HG02884 (cell line): ENCODE data around the gene FAHD1.

Experiments
- ATAC-seq: cut with Tn5 transposase; IDR thresholded peaks from one replicate; pipeline ENCODE4 v1.9.1; 2021; ENCODE audit warnings: mild to moderate bottlenecking, moderate library complexity; ENCODE audit not compliant: unreplicated experiment

Gene FAHD1

DNA sequence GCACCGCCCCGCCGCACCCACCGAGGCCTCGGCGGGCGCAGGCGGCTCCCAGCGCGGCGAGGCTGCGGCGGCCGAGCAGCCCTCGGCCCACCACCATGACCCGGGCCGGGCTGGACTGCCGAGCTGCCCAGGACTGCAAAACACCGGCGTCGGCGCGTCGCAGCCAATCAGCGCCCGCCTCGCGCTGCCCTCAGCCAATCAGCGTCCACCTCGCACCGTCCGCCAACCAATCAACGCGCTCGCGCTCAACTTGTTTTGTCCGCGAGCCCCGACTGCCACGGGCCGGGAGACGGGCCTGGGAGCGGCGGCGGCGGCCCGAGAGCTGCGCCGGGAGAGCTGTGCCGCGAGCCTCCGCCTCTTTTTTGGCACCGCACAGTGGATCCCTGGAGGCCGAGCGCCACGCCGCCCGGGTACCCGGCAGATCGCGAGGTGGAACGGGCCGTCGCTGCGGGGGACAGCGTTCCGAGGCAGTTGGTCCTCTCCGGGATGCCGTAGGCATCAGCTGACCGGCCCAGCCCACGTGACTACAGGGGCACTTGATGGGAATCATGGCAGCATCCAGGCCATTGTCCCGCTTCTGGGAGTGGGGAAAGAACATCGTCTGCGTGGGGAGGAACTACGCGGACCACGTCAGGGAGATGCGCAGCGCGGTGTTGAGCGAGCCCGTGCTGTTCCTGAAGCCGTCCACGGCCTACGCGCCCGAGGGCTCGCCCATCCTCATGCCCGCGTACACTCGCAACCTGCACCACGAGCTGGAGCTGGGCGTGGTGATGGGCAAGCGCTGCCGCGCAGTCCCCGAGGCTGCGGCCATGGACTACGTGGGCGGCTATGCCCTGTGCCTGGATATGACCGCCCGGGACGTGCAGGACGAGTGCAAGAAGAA, at the start of gene FAHD1, which contains the start of gene HAGH:
FAHD1 (plus strand) TSS at position 516 of the 883 bp plus-strand sequence; CDS start at position 549, 33 bp downstream.
HAGH (minus strand) TSS at position 135 of the 883 bp plus-strand sequence; CDS start at position 97, 38 bp downstream.
- ATAC-seq = peak; percentile 82

DNA sequence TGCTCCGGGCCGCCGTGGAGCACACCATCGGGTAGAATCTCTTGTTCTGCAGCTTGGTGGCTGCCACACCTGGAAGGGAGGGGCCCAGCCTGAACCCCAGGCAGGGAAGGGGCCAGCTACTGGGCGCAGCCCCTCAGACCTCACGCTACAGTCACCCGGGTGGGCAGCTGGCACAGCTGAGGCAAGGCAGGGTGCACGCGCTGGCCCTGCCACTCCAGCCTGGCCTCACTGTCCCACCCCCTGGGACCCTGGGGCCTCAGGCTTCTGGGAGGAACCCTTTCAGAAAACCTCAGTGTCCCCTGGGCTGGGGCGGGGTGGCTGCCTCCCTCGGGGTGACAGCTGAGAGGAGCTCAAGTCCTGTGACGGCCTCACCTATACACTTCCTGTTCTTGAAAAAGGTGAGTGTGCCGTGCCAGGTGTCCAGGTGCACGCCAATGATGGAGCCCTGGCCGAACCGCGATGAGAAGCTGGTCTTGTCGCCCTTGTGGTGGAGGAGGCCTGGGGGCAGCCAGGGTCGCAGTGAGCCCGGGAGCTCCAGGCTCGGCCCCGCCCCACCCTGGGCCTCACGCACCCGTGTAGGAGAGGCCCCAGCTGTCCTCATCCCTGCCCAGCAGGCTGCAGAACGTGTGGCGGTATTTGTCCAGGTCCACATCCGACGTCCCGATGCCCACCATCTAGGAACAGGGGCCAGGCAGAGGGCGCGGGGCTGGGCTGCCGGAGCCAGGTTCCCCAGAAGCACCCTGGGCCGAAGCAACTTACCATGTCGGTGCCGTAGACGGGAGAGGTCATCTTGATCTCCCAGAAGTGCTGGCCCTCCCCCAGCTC, 49.4 kb upstream of the FAHD1 start:
- ATAC-seq = no peak

DNA sequence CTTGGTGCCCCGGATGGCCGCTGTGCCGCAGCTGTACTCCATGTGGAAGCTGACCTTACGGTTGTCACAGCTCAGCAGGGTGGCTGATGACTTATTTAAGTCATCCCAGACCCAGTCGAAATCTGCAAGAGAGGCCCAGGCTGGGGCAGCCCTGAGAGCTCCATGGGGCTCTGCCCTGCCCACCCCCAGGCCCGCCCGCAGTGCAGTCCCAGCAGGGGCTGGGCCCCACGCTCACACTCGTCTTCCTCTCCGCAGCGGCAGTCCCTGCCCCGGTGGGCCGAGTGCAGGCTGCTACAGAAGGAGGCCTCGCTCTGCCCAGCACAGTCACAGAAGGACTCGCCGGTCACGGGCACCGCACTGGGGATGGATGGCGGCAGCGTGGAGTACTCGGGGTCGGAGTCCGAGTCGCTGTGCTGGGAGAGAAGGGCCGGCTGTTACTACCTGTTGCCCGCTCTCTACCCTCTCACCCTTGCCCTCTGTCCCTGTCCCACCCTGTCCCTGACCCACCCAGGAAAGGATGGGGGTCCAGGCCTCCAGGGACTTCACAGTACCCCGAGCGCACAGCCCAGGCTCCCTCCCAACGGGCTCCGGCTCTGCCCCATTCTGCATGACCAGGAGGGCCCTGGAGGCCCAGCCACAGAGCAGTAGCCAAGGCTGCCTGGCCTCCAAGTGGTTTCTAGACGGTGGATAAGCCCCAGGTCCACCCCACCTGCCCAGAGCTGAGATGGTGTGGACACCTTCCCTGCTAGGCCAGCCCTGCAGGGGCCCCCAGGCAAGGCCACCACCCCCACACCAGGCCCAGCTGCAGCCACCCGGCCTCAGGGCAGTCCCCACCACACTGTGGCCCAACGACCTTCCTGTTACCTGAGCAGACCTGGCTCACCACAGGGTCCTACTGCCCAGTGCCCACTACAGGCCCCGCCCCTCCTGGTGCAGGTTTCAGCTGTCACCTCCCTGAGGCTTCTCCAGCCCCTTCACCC, 48.5 kb upstream of the FAHD1 start:
- no peak for ATAC-seq

DNA sequence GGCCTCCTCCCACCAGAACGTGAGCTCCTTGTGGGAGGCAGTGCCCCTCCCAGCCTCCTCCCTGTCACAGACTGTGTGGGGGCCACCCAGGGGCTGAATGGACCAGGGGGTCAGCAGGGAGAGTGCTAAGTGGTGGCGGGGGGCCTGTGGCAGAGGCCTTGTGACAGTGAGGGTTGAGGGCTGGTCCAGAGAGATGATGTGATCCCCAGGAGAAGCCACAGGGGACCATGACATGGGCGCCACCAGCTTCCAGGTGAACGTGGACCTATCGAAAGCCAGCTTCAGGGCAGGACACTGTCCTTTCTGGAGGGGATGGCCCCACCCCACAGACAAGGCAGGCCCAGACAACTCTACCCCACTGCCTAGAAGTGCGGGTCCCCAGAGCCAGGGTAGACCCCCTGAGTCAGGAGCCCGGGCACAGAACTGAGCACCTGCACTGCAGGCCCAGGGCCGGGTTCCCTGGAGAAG, 47.7 kb upstream of the FAHD1 start:
- ATAC-seq = no peak

DNA sequence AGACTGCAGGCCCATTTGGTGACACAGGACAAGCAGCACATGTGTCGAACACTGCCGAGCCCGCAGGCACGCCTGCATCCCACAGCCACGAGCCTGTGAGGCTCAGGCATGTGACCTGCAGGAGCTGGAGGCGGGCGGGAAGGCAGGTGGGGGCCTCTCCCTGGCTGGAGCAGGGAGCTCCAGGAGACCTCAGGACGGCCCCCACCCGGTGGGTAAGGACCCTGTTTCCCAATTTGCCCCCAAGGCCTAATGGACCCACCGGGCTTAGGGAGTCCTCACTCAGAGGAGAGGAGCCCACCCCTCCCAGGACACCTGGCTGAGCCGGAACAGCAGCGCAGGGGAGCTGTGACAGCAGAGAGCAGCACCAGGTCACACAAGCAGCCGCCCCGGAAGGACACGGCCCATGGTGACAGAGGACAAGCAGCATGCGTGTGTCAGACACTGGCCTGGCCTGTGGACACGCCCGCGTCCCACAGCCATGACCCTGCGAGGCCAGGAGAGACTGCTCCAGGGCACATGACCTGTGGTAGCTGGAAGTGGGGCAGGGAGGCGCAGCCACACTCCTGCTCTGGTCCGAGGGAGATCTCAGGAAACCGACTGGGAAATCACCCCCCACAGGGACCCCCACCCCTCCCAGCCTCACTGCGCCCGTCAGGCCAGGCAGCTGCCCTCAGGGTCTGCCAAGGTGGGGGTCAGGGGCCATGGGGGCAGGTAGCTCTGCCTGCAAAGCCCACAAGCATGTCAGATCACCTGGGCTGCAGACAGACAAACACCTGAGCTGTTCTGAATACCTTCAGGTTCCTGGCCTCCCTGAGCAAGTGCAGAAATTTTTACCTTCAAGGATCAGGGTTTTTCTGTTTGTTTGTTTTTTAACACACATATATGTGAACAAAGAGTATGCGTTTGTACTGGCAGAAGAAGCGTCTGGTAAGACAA, 47.0 kb upstream of the FAHD1 start:
- ATAC-seq = no peak

DNA sequence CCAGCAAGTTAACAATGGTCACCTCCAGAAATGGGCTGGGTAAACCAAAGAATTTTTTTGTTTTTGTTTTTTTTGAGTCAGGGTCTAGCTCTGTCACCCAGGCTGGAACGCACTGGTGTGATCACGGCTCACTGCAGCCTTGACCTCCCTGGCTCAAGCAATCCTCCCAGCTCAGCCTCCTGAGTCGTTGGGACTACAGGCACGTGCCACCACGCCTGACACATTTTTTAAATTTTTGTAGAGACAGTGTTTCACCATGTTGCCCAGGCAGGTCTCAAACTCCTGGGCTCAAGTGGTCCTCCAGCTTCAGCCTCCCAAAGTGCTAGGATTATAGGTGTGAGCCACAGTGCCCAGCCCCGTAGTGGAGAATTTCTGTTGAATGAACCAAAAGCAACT, 46.3 kb upstream of the FAHD1 start:
- no peak for ATAC-seq

DNA sequence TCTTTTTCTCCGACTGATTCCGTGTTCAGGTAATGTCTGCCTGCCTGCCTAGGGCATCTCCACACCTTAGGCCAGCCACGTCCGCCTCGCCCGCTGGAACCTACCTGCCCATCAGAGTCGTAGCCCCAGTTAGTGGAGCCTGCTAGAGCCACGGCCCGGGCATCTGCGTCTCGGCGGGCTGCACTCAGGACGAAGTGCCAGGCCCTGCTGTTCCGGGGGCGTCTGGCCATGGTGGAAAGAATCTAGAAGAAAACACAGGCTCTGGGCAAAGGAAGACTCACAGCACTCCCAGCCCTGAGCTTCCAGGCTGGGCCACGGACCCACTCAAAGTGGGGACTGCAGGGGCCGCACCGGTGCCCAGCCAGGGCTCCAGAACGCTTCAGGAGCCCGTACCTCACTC, 45.8 kb upstream of the FAHD1 start:
- ATAC-seq = no peak

DNA sequence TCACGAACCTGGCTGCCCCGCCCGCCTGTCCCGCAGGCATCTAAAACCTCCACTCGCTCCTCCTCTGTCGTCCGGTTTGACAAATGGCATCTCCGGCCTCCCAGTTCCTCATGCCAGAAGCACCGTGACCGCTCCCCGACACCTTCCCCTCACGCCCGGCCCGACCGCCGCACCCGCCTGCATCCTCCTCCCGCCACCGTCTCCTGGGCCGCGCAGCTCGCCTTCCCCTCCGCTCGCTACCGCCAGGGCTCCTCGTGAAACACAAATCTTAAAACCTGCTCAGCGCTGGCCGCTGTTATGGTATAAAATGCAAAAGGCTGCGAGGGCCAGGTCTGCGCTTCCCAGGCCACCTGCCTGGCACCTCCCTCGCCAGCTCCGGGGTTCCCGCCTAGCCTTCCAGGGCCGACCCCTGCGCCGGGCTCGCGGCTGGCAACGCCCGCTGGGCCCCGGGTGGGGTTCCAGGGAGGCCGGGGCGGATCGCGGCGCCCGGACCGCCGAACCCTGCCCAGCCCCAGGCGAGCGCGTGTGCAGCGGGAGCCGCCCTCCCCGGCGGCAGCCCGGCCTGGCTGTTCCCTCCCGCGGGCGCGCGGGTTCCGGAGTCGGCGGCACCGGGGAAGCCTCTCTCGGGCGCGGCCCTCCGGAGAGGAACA, 45.1 kb upstream of the FAHD1 start:
- peak; percentile 3 for ATAC-seq

DNA sequence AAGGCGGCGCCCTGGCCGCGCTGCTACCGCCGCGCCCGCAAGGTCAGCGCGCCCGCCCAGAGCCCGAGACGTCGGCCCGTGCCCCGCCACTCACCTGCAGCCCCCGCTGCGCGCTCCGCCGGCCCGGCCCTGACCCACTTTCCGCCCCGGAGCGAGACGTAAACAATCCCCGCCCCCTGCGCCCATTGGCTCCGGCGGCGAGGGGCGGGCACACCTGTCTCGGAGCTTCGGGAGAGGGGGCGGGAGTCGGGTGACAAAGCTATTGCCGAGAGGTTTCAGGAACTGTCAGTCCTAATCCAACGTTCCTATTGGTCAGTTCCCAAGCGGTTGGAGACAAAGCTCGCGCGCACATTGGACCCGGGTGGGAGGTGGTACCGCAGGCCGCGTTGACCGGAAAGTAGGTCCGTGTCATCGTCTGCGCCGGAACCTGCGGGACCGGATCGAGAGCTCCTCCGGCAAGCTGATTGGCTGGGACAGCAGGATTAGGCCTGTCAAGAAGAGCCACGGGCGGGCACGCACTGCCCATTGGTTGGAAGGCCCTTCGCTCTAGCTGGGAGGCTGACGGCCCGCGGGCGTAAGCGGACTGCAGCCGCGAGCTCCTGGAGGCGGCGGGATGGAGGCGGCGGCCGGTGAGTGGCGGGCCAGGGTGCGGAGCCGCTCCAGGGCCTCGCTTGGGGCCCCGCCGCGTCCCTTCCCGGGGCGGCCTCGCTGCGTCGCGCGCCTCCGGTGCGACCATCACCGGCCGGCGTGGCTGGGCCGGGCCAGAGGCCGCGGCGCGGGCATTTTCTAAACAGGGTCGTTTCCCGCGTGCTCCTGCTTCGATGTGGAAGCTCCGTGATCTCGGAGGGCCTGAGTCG, 44.4 kb upstream of the FAHD1 start, which contains the start of the genes NUBP2 and SPSB3:
NUBP2 (plus strand) TSS at position 553 of the 857 bp plus-strand sequence; CDS start at position 614, 61 bp downstream.
SPSB3 (minus strand) TSS at position 164 of the 857 bp plus-strand sequence. CDS start 1,088 bp downstream, outside the sequence.
- peak; percentile 78 for ATAC-seq

DNA sequence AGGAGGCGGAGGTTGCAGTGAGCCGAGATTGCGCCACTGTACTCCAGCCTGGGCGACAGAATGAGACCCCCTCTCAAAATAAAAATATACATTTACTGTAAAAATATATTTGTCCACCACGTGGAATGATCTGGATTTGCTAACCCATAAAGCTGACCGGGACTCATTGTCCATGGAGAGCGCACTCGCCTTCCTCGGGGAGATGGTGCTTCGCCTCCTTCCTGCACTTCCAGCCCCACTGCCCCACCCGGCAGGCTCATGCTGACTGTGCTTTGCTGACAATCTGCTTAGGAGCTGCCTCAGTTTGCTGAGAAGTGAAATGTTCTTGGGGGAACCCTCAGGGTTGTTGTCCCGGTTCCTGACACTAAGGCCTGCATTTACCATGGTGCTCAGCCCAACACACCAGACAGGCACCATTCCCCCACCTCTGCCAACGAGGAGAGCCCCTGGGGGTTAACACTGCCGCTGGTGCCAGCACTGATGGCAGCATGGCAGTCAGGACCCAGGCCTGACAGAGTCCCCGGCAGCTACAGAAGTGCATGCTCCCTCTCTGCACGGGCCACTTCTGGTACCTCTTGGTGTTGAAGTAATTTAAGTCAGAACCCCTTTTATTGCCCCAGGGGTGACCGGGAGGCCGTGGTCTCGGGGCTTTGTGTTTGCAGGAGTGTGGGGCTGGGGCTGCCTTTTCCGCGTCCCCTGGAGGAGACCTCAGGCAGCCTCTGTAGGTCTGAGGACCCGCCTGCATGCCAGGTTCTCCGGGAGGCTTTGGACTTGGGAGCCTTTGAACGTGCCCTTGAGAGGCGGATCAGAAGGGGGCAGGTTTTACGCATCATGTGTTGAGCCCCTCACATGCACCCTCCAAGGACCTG, 41.8 kb upstream of the FAHD1 start:
- no peak for ATAC-seq

DNA sequence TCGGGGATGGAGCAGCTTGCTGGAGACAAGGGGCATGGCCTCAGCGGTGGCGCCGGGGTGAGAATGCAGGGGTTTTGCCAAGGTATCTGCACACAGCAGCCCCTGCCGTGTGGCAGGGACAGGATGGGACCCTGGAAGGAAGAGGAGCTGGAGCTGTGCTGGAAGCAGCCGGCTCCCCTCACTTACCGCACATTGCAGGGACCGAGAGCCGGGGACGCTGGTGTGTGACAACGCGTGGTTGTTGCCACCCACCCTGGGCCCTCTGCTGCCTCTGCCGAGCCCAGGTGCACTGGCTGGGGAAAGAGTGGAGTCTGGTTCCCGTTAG, 41.2 kb upstream of the FAHD1 start:
- ATAC-seq = no peak

DNA sequence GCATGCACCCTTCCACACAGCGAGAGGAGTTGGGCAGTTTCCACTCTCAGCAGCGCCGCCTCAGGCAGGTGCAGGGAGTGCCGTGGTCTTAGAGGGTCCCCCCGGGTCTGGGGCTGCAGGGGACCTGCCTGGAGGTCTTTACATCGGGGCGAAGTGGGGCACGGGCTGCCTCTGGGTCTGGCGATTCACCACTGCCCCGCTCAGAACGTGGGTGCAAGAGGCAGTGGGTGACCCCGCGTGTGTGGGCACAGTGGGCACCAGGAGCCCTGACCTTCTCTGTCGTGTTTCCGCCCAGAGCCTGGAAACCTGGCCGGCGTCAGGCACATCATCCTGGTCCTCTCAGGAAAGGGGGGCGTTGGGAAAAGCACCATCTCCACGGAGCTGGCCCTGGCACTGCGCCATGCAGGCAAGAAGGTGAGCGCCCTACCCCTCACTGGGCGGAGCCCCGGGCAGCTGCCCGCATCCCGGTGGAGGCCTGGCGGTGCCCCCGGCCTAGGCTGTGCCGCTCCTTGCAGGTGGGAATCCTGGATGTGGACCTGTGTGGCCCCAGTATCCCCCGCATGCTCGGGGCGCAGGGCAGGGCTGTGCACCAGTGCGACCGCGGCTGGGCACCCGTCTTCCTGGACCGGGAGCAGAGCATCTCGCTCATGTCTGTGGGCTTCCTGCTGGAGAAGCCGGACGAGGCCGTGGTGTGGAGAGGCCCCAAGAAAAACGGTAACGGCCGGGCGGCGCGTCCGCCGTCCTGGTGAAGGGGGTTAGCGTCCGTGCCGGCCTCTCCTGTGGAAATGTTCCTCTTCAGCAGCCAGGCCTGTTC, 40.6 kb upstream of the FAHD1 start:
- ATAC-seq = no peak

DNA sequence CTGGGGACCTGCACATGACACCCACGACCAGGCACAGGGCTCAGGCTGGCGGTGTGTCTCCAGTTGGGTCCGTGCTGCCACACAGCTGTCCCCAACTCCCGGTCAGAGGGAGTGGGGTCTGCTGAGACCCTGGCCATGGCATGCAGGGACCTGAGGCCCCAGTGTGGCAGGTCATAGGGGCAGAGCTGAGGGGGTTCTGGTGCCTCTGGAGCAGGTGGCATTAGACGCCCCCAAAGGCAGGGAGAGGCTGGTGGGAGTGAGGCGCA, 40.0 kb upstream of the FAHD1 start:
- ATAC-seq = no peak

DNA sequence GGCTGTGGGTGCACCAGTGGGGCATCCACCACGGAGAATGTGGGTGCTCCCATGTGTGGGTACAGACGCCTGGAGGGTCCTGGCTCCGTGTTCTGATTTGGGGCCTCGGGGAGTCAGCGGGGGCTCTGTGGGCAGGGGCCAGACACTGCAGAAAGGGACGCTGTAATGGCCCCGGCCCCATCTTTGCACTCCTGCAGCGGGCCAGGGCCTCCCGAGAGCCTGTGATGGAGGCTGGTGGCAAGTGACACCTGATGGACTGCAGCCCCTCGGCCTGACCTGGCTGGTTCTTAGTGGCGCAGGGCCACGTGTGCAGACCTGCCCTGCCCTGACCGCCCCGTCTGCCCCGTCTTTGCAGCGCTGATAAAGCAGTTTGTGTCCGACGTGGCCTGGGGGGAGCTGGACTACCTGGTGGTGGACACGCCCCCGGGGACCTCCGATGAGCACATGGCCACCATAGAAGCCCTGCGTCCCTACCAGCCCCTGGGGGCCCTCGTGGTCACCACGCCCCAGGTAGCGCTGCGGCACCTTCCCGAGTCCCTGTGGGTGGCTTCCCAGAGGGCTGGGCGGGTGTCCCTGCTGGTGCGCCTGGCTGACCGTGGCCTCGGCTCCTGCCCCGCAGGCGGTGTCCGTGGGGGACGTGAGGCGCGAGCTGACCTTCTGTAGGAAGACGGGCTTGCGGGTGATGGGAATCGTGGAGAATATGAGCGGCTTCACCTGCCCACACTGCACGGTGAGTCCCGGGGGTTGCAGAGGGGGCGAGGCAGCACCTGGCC, 39.5 kb upstream of the FAHD1 start:
- no peak for ATAC-seq

DNA sequence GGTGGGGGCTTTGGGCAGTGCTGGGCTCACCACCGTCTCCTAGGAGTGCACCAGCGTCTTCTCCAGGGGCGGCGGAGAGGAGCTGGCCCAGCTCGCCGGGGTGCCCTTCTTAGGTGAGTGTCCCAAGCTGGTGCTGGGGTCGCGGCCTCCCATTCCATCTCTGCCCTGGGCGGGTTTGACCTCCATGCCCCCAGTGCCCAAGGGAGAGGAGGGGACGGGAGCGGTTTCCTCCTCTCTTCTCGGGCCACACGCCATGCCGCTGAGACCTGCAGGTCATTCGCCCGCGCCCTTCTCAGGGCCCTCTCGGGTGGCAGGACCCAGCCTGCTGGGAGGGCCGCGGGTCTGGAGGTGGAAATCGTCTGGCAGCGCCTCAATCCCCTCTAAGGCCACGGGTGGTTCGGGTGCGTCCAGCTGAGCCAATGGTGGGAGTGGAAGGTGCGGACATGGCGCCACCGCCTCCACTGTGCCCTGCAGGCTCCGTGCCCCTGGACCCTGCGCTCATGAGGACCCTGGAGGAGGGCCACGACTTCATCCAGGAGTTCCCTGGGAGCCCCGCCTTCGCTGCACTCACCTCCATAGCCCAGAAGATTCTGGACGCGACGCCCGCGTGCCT, 38.8 kb upstream of the FAHD1 start:
- no peak for ATAC-seq
